ENCODE data around the gene SLC24A5.

Gene SLC24A5

DNA sequence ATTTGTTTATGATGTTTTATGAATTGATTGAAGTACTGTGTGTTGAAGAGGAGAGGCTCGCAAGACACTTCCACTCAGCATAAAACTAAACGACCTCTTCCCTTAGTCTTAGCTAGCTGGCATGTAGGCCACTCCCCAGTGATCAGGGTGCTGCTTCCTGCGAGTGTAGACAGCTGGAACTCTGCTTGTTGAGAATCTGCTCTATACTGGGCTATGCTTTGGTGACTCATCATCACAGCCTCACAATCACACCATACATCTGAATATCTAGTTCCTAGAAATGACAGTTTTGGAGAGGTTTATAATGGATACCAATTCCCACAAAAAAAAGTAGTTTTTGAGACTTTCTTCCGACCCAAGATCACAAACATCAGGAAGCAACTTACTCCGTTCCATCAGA lies 1.5 kb upstream of the SLC24A5 start:
- DNase-seq = no peak

DNA sequence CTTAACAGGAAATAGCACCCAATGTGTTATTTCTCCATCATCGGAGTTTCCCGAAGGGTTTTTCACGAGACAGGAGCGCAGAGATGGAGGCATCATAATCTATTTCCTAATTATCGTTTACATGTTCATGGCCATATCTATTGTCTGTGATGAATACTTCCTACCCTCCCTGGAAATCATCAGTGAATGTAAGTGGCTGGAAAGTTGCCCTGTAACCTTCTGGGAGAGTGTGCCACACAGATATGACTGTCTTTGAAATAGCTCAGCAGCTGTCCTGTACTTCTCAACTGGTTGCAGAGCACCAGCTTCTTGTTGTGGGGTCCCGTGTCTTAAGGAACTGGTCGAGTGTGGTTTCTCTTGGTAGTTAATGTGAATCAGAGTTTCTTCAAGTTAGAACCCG lies 1.1 kb downstream of the SLC24A5 start:
- no peak for DNase-seq

DNA sequence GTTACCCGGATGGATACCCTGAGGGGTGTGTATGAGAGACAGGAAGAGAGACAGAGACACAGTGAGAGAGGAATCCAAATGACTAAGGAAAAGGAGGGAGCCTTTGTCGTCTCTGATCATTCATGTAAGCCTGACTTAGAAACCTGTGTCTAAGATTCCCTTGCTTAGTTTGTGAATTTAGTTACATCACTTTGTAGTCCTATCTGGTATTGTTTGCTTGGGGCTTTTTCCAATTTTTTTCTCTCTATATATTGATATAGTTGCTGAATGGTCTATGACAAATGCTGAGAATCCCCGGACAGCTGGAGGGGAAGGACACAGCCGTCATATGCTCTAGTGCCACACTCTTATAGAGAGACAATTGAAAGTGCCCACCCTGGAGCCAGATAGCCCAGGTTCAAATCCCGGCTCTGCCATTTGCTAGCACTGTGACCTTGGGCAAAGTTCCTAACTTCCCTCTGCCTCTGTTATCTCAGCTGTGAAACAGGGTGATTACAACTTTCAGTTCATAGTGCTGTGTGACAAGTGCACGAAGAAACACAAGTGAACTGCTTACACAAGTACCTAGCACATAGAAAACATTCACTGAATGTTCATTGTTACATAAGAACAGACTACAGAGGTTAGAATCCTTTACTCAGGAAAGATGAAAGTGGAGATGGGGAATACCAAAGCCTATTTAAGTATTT lies 6.0 kb downstream of the SLC24A5 start:
- no peak for DNase-seq

DNA sequence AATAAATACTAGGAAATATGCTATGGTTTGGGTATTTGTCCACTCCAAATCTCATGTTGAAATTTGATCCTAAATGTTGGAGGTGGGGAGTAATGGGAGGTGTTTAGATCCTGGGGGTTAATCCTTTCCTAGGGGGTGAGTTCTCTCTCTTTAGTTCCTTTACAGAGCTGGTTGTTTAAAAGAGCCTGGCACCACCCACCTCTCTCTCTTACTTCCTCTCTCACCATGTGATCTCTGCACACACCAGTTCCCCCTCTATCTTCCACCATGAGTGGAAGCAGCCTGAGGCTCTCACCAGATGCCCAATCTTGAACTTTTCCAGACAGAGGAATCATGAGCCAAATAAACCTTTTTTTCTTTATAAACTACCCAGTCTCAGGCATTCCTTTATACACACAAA lies 10.5 kb downstream of the SLC24A5 start:
- no peak for DNase-seq

DNA sequence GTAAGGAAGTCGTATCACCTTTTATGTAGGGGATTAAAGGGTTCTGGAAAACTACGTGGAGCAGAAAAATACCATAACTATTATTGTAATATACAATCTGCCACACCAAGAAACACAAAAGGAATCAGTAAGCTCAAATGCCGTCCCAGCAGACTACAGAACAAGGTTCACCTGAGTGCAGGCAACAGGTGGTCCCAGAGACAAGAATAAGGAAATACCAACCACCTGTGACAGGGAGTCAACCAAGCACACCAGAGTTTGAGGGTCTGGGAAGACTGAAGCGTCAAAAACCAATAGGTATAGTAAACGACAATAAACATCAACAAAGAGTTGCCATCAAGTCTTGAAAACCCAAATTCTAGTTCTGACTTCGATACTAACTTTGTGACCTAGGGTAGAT lies 12.1 kb downstream of the SLC24A5 start:
- no peak for DNase-seq

DNA sequence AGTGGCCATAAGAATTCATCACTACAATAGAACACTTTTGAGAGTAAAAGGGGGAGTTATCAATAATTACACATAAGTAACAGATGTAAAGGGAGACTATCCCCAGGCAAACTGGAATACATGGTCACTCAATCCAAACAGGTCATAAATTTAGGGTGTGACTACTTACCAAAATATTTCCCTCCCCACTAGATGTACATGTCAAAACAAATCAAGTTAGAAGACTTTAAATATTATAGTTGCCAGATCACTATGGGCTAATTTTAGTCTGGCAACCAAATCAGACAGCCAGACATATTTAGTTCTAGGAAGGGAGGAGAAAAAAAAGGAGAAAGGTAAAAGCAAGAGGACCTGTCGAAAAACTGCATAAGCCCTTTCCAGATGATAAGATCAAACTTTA lies 23.1 kb downstream of the SLC24A5 start:
- DNase-seq = no peak

DNA sequence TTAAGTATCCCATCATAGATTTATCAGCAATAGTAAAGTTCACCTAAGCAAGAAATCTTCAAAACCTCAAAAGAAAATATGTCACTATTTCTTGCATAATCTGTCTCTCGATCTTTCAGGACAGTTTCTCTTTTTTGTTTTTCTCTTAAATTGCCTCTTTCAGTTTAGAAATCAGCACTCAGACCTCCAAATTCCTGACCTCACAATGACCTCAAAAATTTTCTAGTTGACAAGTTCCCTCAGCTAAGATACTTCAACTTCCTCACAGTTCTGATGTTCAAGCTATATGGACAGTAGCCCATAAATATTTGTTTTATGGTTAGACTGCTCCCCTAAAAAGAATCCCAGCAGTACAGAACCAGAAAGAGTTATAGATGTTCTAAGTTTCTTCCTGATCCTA lies 24.1 kb downstream of the SLC24A5 start:
- DNase-seq = no peak

DNA sequence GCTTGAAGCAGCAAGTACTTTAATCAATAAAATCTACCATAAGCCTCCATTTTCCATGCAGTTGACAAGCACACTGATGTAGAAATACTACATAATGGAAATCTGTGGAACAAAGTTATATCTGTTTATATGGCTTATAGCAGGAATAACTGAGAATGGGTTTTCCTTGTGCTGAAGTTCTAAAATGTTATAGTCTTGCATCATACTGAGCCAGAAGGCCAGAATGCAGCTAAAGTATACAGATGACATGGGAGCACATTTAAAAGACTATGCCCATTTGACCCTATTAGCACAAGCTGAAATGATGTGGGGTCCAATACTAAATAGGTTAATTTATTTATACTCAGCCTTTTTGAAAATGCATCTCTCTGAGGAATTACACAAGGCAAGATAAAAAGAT lies 25.1 kb downstream of the SLC24A5 start:
- DNase-seq = no peak

DNA sequence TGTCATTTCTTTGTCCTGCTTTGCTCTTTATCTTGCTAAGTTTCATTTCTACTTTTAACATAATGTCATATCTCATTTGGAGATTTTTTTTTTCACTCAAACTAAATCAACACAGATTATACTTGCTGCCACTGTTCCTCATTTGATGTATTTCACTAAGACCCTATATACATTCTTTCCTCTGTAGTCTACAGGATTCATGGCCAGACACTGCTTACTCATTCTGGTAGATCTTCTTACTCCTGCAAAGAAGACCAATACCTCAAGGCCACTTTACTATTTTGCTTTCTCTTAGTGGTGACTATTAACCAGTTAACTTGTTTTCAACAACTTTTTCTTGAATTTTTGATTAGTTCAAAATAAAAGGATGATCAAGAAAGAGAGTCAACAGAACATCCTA lies 26.6 kb downstream of the SLC24A5 start:
- DNase-seq = no peak

DNA sequence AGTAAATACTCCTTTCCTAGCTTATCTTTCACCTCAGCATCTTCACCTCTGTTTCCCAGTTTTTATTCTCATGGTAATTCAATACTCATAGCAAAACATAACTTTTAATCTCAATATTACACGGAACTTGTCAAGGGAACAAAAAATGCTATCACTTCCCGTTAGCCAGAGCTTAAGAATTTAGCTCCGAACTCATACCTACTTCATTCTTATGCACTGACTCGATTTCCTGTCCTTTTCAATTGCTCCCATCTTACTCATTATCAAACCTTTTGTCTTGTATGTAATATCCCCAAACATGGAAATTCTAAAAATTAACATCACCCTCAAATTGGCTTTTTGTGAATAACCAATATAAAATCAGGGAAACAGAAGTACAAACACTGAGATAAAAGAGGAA lies 29.1 kb downstream of the SLC24A5 start:
- DNase-seq = no peak

DNA sequence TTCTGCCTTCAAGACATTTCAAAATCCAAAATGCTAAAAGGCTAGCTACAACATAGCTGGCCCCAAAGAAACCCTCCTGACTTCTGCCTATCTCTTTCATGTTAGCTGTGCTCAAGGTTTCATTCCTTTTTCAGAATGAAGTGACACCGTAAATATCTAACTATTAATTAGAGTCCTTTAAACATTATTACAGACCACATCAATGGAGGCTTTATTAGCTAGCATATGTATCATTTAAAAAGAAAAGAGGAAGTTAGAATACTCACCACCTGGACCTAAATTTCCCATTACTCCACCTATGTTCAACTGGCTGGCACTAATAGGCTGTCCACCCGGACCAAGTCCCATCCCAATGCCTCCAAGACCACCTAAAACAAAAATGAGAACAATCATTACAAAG lies 32.7 kb downstream of the SLC24A5 start:
- no peak for DNase-seq

DNA sequence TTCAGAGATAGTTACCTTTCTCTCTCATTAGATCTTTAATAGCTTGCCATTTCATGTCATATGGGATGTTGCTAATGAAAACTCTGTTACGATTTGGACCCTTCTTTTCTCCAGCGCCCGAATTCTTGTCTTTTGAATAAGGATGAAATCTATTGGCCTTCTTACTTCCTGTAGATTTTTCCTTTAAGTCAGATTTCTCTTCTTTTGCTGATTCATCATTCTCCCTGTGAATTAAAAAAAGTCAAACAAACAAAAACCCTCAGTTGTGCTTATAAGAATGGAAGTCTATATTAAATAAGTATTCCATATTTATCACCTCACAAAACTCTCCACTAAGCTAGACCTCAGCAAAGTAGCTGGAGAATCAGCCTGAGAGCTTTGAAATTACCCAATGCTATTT lies 47.8 kb downstream of the SLC24A5 start:
- no peak for DNase-seq

DNA sequence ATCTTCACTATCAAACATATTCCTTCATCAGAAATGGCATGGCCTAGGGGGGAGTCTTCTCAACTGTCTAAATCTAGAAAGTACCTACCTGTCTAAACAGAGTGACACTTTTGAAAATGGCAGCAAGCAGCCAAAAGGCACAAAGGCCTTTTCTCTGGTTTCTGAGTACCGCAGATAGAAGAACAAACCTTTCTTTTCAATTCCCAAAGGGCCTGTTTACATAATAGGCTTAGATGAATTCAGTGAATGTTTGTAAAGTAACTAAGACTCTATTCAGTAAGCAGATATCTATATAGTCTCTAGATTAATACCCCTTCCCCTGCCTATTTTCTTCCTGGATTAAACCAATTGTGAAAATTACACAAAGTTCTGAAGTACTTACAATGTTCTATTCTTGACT lies 50.2 kb downstream of the SLC24A5 start:
- no peak for DNase-seq

DNA sequence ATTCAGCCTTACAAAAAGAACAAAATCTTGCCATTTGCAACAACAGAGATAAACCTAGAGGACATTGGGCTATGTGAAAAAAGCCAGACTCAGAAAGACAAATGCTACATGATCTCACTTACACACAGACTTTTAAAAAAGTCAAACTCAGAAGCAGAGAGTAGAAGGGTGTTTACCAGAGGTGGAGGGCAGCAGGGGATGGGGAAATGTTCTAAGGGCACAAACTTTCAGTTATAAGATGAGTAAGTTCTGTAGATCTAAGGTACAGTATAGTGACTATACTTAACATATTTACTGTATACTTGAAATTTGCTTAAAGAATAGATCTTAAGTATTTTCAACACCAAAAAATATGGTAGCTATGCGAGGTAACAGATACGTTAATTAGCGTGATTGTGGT lies 54.3 kb downstream of the SLC24A5 start:
- DNase-seq = no peak

DNA sequence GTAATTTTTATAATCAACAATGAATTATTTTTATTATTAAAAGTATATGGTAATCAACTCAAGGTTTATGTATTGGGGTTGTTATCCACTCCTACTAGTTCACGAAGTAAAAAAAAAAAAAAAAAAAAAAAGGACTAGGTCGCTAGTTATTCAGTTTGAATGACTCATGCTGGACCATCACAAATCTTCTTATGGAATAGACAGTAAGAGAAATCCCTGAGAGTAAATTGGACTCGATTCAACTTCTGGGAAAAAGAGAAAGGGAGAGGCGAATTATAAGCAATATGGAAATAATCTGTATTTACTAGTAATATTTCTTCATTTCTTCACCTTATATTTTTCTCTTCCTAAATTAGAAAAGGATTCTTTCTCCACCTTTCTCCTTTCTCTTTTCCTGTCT lies 55.3 kb downstream of the SLC24A5 start:
- DNase-seq = no peak

DNA sequence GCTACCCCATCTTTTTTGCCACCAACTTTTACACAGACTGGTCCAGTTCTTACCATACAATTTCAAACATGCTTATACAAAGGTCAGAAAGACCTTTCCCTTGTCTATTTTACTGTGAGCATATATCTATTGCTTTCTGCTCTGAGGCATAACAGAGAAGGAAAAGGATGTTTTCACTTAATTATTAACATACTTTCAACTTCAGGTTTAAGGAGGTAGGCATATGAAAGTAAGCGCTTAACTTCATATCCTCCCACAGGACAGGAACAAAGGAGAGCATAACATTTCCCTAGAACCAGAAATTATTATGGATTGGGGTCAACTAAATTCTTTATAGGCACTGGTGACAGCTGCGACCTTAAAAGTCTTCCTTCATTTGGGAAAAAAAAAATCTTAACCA lies 56.2 kb downstream of the SLC24A5 start:
- DNase-seq = no peak

DNA sequence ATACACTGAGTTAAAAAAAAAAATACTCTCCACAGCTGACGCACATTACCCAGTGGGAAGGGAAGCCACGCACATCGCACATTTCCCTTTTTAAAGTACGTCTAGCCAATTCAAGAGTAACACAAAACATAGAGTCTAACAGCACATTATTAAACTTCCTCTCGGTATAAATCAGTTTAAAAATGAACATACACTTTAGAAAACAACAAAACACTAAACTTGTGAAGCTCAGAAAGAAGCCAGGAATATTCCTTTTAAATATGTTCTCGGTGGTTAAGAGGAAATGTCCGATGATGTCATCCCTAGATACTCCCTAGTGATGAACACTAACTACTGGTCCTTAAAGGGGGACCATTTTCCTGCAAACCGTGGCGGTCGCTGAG lies 56.6 kb downstream of the SLC24A5 start:
- no peak for DNase-seq

DNA sequence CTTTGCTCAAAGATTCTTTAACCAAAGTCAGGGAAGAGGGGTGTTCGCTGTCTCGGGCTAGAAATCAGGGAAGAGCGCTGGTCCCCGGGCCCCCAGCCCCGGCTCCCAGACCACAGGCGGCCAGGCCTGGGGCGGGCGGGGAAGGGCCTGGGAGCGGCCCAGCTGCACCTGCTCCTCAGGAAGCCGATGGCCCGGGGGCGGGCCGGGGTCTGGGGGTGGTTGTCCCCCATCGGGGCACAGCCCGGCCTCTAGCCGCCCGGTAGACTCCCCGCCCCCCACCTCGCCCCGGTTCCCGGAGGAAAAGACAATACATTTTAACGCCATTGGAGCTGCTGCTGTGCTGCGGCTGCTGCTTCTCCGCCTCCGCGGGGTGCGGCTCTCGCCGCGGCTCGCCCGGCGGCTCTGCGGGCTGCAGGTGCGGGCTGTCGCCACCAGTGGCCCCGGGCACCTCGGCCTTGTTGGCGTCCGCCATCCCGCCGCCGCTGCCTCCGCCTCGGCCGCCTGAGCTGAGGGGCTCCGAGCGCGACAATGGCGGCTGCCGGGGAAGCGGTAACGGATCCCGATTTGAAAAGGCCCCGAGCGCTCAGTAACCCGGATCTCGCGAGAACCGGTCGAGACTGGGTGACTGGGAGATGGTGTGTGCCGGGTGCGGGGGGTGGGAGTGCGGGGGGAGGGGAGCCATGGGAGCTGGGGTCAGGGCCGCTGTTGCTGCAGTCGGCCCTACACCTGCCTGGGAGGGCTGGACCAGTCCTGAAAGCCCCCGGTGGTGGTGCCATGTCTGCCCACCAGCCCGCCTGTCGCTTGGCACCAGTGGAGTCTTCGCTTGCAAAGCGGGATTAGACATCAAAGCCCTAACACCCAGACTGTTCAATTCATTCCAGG lies 57.2 kb downstream of the SLC24A5 start, which contains the start of gene MYEF2:
MYEF2 (minus strand) TSS at position 530 of the 882 bp plus-strand sequence; CDS start at position 472, 58 bp downstream.
- peak; percentile 60 for DNase-seq

DNA sequence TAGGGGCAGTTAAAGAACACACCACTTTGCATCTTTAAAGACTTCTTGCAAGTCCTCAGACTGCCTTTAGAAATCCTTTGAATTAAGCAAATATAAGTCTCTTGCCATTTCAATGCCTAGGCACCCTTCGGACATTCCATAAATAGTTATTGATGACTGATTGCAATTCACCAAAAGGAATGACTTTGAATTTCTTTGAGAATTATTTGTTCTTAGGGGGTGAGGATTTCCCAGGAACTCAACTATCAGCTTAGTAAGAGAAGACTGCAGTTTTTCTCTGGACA lies 57.8 kb downstream of the SLC24A5 start:
- DNase-seq = no peak

DNA sequence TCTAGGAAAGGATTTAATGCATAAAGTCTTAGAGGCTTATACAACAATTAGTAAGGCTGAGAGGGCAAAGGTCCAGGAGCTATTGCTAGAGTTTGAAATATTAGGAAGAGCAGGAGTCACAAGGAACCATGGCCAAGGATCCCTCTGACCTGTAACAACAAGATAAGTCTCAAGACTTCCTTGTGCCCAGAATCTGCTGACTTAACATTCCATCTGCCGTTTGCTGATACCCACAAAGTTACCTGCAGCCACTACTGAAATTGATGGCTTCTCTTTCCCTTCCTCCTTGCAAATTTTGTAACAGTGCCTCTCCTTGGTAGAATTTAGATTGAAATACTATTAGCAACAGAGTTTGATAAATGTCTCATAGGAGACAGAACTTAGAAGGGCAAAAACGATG lies 62.0 kb downstream of the SLC24A5 start:
- DNase-seq = no peak

DNA sequence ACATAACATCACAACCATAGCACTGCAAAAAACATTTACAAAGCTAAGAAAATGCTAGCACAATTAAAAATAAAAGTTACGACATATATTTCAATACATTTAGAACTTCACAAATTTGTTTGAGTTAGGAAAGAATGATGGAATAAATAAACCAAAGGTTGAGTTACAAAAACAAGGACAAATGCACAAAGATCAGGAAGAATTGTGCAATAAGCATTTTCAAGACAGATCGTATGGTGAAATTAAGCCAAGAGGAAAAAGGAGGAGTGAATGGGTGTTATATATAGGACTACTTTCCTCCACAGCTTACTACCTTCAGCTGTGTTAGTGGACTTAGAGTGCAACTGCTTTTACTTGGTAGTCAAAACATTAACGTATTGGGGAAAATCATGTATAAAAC lies 64.7 kb downstream of the SLC24A5 start:
- DNase-seq = no peak

DNA sequence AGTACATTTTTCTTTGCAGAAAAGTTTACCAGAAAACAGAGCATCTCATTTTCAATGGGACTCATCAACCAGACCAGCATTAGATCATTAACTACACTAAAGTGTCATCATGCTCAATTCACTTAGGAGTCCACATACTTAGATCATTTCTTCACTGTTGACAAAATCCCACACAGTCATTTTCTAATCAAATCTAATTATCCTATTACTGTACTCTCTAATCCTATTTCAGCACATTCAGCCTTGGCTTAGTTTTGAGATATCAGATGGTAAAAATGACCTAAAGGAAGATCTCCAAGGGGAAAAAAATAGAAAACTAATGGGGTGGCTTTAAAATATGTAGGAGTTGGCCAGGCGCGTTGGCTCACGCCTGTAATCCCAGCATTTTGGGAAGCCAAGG lies 65.5 kb downstream of the SLC24A5 start:
- no peak for DNase-seq

DNA sequence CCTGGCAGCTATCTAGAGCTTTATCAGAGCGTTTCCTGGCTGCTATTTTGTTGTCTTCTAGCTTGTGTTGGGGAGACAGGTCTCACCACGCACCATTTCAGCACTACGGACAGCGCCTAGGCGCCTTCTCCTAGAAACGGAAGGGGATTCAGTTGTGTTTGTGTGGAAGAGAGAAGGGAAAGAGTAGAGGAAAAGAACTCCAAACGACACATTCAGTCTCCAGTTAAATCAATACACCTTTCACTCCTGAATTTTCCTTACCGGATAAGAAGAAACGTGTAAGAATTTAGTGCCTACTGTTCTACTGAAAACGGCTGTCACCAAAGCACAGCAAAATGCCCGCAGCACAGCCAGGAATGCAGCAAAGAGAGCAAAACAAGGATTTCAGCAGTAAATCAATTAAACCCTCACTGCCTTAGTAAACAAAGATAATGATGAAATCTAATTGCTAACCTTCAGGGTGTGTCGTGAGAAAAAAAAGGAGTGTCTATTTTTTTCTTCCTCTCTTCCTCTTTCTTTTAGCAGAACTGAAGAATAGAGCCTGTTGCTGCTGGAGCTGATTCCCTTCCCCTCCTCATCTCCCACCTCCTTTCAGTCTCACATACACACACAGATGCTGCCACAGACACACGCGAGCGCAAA lies 70.3 kb downstream of the SLC24A5 start:
- peak; percentile 6 for DNase-seq

DNA sequence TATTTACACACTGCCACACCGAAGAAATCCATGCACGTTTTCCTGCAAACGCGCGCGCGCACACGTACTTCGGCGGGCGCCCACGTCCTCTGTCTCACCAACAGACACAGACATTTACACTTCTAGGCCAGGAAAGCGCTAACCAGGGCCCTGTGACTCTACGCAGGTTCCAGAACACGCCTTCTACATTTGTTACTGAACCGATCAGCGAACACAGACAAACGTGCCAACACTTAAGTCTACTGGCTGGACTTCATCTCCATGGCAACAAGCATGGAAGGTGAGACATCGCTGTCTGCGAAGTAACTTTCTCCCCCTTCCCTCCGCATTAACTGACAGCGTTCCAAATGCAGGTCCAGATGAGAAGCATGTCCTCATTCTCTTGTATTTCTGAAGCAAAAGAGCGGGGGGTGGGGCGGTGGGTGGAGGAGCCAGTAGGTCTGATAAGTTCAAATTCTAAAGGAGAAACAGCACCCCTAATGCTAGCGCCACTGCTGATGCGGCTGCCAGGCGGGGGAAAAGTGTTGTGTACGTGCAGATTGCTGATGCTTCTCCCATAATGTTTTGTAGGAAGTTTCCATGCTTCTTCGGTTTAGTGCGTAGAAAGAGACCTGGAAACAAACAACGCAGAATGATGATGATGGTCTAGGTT lies 70.9 kb downstream of the SLC24A5 start, which contains the start of gene CTXN2:
CTXN2 (plus strand) TSS at position 92 of the 652 bp plus-strand sequence. CDS start 9,636 bp downstream, outside the sequence.
- DNase-seq = no peak
